Tibial nerve (tissue), 4 donors: Measurements from ENCODE around the gene TXNL4A.

Source experiments
- CTCF ChIP-seq, 5 experiments: fragments of 200-600 bp in 3 of 5; fragments of 450-650 bp in 2 of 5; sonication (generic) in 3 of 5; IDR thresholded peaks; one replicate each; pipeline ENCODE4 v1.5.1; 2016 to 2019; ENCODE audit warnings: antibody characterized with exemption in 5 of 5, mild to moderate bottlenecking in 3 of 5, moderate library complexity in 2 of 5
- EP300 ChIP-seq, 2 donors: sonication (generic); formaldehyde crosslinking; IDR thresholded peaks; one replicate each; pipeline ENCODE4 v1.6.1; 2017; ENCODE audit warnings: antibody characterized with exemption in 2 of 2, mild to moderate bottlenecking in 1 of 2
- POLR2A ChIP-seq, 2 donors: fragments of 450-650 bp; IDR thresholded peaks; one replicate each; pipeline ENCODE4 v1.6.1; 2017; ENCODE audit warnings: antibody characterized with exemption in 2 of 2, mild to moderate bottlenecking in 2 of 2, moderate library complexity in 2 of 2

GRCh38 chr18:79942211-79942610, 46.2 kb downstream of the TXNL4A start:
- TF ChIP-seq CTCF (IDR thresholded peaks at IDR 0.05) (no peak), EP300 (IDR thresholded peaks at IDR 0.05) (no peak), POLR2A (IDR thresholded peaks at IDR 0.05) (no peak)
